SK-N-SH treated with all-trans-retinoic acid at 6 μM for 48 hours (cell line): ENCODE data around the gene TGIF1.

Source experiments
- ATAC-seq: fragments of 200-7000 bp; cut with Tn5 transposase; 3 replicates; pipeline ENCODE4 v1.9.1; 2020; ENCODE audit warnings: mild to moderate bottlenecking, moderate library complexity
- ARNTL ChIP-seq: fragments of 450-650 bp; formaldehyde crosslinking; IDR thresholded peaks from 2 replicates; pipeline ENCODE4 v1.5.0; 2020; ENCODE audit warnings: low read depth, mild to moderate bottlenecking, moderate library complexity, borderline replicate concordance
- BACH2 ChIP-seq: fragments of 250-450 bp; sonication (Bioruptor Pico); IDR thresholded peaks from 2 replicates; pipeline ENCODE4 v1.9.0; 2021; ENCODE audit warnings: mild to moderate bottlenecking, borderline replicate concordance
- CSDC2 ChIP-seq: fragments of 250-450 bp; sonication (Bioruptor Pico); IDR thresholded peaks from 2 replicates; pipeline ENCODE4 v1.5.0; 2020; ENCODE audit warnings: mild to moderate bottlenecking, moderate library complexity
- CSRNP3 ChIP-seq: fragments of 250-450 bp; sonication (Bioruptor Pico); IDR thresholded peaks from 2 replicates; pipeline ENCODE4 v1.5.1; 2021; ENCODE audit warnings: mild to moderate bottlenecking, moderate library complexity
- ESRRG ChIP-seq: fragments of 250-450 bp; sonication (Bioruptor Pico); IDR thresholded peaks from 2 replicates; pipeline ENCODE4 v1.6.1; 2021; ENCODE audit warnings: mild to moderate bottlenecking
- GLIS3 ChIP-seq: fragments of 250-450 bp; sonication (Bioruptor Pico); IDR thresholded peaks from 2 replicates; pipeline ENCODE4 v1.5.0; 2020; ENCODE audit warnings: mild to moderate bottlenecking, moderate library complexity
- ISL1 ChIP-seq: fragments of 250-450 bp; sonication (Bioruptor Pico); IDR thresholded peaks from 2 replicates; pipeline ENCODE4 v2.1.2; 2022; ENCODE audit warnings: mild to moderate bottlenecking, moderate library complexity
- POU6F1 ChIP-seq: fragments of 250-450 bp; sonication (Bioruptor Pico); IDR thresholded peaks from 2 replicates; pipeline ENCODE4 v1.8.0; 2021; ENCODE audit warnings: low read depth, mild to moderate bottlenecking, moderate library complexity, borderline replicate concordance
- PPARA ChIP-seq: fragments of 250-450 bp; sonication (Bioruptor Pico); IDR thresholded peaks from 2 replicates; pipeline ENCODE4 v1.5.0; 2020; ENCODE audit warnings: mild to moderate bottlenecking, borderline replicate concordance
- RARB ChIP-seq: fragments of 250-450 bp; sonication (Bioruptor Pico); IDR thresholded peaks from 2 replicates; pipeline ENCODE4 v1.8.0; 2021; ENCODE audit warnings: mild to moderate bottlenecking, moderate library complexity
- SNAI2 ChIP-seq: fragments of 250-450 bp; sonication (Bioruptor Pico); IDR thresholded peaks from 2 replicates; pipeline ENCODE4 v1.5.0; 2020; ENCODE audit warnings: mild to moderate bottlenecking, moderate library complexity
- TCF4 ChIP-seq: fragments of 250-450 bp; sonication (Bioruptor Pico); IDR thresholded peaks from 2 replicates; pipeline ENCODE4 v1.8.0; 2021; ENCODE audit warnings: mild to moderate bottlenecking, moderate library complexity, borderline replicate concordance
- TOX ChIP-seq: fragments of 250-450 bp; sonication (Bioruptor Pico); IDR thresholded peaks from 2 replicates; pipeline ENCODE4 v1.8.0; 2021; ENCODE audit warnings: mild to moderate bottlenecking, moderate library complexity, borderline replicate concordance
- ZC3H10 ChIP-seq: fragments of 250-450 bp; sonication (Bioruptor Pico); IDR thresholded peaks from 2 replicates; pipeline ENCODE4 v1.5.1; 2021; ENCODE audit warnings: mild to moderate bottlenecking, moderate library complexity
- ZFP3 ChIP-seq: fragments of 250-450 bp; sonication (Bioruptor Pico); IDR thresholded peaks from 2 replicates; pipeline ENCODE4 v1.5.0; 2020; ENCODE audit warnings: mild to moderate bottlenecking, moderate library complexity
- ZFP30 ChIP-seq: fragments of 450-650 bp; formaldehyde crosslinking; IDR thresholded peaks from 2 replicates; pipeline ENCODE4 v1.5.0; 2022; ENCODE audit warnings: mild to moderate bottlenecking, moderate library complexity
- ZNF565 ChIP-seq: fragments of 450-650 bp; formaldehyde crosslinking; conservative IDR thresholded peaks from 2 replicates; pipeline ENCODE4 v1.5.0; 2020; ENCODE audit warnings: low read depth, mild to moderate bottlenecking, moderate library complexity
- ZNF8 ChIP-seq: fragments of 450-650 bp; formaldehyde crosslinking; IDR thresholded peaks from 2 replicates; pipeline ENCODE4 v1.5.0; 2020; ENCODE audit warnings: mild to moderate bottlenecking, moderate library complexity
- TF ChIP-seq, protein P1 (sequence below): fragments of 250-450 bp; sonication (Bioruptor Pico); IDR thresholded peaks from 2 replicates; pipeline ENCODE4 v1.8.0; 2020; ENCODE audit warnings: mild to moderate bottlenecking, moderate library complexity, borderline replicate concordance
- TF ChIP-seq, protein P2 (sequence below): fragments of 250-450 bp; sonication (Bioruptor Pico); IDR thresholded peaks from 2 replicates; pipeline ENCODE4 v1.5.1; 2020; ENCODE audit warnings: low read depth, mild to moderate bottlenecking, moderate library complexity

The TGIF1 gene

DNA sequence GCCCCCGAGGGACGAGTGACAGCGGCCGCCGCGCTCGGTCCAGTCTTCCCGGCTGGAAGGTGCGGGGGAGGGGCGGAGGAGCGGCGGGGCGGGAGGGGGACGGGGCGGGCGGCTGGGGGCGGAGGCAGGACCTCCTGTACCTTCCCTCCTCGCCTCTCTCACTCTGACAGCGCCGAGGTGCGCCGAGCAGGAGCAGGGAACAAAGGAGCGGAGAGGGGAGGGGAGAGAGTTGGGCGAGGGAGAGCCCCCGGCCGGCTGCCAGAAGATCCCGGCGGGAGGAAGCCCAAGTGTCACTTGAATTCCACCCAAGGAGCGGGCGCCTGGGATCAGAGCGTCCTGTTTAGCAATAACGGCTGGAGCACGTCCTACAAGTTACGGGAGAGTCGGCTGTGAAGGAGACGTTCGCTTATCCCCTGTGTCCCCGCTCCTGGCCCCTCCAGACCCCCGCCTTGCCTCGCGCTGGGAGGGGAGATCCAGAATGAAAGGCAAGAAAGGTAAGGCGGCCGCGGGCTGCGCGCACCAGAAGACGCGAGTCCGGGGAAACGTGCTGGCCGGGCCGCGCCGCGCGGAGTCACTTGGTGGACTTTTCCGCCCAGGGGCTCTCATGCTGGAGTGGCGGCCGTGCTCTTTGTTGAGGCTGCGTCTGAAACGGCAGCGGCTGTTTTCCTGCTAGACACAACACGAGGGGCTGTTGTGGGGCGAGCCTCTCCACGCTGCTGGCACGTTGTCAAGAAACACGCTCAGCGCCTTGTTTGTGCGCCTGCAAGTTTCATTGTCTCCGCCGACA, at the start of gene TGIF1:
TSS of gene TGIF1 (plus strand) at position 161 of the 787 bp plus-strand sequence. CDS start at position 479, 318 bp downstream.
- TF ChIP-seq GLIS3 (CRISPR knock-in tag) (peak; percentile 23; the same call in 1 of the 2 replicates), ZFP30 (CRISPR knock-in tag) (no peak)
- peak; percentile 38 for ATAC-seq

DNA sequence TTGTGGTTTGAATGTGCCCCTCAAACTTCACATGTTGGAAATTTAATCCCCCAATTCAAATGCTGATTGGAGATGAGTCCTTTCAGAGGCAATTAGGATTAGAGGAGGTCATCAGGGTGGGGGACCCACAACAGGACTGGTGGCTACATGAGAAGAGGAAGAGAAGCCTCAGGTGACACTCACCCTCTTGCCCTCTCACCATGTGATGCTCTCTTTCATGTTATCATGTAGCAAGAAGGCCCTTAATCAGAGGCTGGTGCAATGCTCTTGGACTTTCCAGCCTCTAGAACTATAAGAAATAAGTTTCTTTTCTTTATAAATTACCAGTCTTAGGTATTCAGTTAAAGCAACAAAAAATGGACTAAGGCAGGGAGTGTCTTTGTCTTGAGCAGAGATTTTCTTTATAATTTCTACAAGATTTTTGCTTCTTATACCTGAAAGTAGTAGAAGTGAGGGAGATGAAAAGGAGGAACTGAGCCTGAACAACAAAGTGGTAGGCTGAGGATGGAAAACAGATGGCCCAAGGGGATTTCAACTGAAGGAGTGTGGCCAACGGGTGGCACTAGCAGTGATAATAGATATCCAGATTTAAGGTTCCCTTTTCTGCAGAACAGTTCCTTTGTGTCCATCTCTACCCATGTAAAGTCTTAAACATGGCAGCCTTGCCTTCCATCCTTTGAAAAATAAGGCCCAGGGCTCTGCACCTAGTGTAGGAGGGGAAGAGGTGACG, 49.2 kb upstream of the TGIF1 start:
- no peak for TF ChIP-seq ISL1 (CRISPR knock-in tag)
- no peak for TF ChIP-seq ZFP30 (CRISPR knock-in tag)
- no peak for TF ChIP-seq ZC3H10 (CRISPR knock-in tag)
- TF ChIP-seq, protein P1, sequence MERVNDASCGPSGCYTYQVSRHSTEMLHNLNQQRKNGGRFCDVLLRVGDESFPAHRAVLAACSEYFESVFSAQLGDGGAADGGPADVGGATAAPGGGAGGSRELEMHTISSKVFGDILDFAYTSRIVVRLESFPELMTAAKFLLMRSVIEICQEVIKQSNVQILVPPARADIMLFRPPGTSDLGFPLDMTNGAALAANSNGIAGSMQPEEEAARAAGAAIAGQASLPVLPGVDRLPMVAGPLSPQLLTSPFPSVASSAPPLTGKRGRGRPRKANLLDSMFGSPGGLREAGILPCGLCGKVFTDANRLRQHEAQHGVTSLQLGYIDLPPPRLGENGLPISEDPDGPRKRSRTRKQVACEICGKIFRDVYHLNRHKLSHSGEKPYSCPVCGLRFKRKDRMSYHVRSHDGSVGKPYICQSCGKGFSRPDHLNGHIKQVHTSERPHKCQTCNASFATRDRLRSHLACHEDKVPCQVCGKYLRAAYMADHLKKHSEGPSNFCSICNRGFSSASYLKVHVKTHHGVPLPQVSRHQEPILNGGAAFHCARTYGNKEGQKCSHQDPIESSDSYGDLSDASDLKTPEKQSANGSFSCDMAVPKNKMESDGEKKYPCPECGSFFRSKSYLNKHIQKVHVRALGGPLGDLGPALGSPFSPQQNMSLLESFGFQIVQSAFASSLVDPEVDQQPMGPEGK (CRISPR knock-in tag), result no peak
- TF ChIP-seq ZNF8, result no peak
- TF ChIP-seq, protein P2, sequence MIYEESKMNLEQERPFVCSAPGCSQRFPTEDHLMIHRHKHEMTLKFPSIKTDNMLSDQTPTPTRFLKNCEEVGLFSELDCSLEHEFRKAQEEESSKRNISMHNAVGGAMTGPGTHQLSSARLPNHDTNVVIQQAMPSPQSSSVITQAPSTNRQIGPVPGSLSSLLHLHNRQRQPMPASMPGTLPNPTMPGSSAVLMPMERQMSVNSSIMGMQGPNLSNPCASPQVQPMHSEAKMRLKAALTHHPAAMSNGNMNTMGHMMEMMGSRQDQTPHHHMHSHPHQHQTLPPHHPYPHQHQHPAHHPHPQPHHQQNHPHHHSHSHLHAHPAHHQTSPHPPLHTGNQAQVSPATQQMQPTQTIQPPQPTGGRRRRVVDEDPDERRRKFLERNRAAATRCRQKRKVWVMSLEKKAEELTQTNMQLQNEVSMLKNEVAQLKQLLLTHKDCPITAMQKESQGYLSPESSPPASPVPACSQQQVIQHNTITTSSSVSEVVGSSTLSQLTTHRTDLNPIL, result no peak
- TF ChIP-seq CSRNP3 (CRISPR knock-in tag), result no peak
- no peak for TF ChIP-seq TCF4 (CRISPR knock-in tag)
- TF ChIP-seq PPARA, result no peak
- TF ChIP-seq POU6F1 (CRISPR knock-in tag), result no peak
- no peak for TF ChIP-seq ESRRG (CRISPR knock-in tag)
- no peak for TF ChIP-seq TOX (CRISPR knock-in tag)
- TF ChIP-seq SNAI2 (CRISPR knock-in tag), result no peak
- no peak for TF ChIP-seq GLIS3 (CRISPR knock-in tag)
- no peak for TF ChIP-seq ZFP3 (CRISPR knock-in tag)
- TF ChIP-seq ZNF565 (CRISPR knock-in tag), result no peak
- TF ChIP-seq CSDC2 (CRISPR knock-in tag), result no peak
- no peak for TF ChIP-seq ARNTL (CRISPR knock-in tag)
- TF ChIP-seq, all 23 proteins: peak for 0
- ATAC-seq, result no peak

GRCh38 chr18:3401669-3402620, 48.0 kb upstream of the TGIF1 start:
- ATAC-seq, result no peak
- TF ChIP-seq ARNTL (CRISPR knock-in tag), result no peak
- TF ChIP-seq BACH2 (CRISPR knock-in tag), result no peak
- TF ChIP-seq TCF4 (CRISPR knock-in tag), result no peak

- ATAC-seq, result no peak
- TF ChIP-seq CSDC2 (CRISPR knock-in tag), result no peak
- TF ChIP-seq ZC3H10 (CRISPR knock-in tag), result no peak
- no peak for TF ChIP-seq ZNF565 (CRISPR knock-in tag)
- TF ChIP-seq TOX (CRISPR knock-in tag), result no peak
- no peak for TF ChIP-seq ZFP30 (CRISPR knock-in tag)
- TF ChIP-seq TCF4 (CRISPR knock-in tag), result no peak
- no peak for TF ChIP-seq ARNTL (CRISPR knock-in tag)
- no peak for TF ChIP-seq RARB (CRISPR knock-in tag)
- TF ChIP-seq CSRNP3 (CRISPR knock-in tag), result no peak
- TF ChIP-seq, protein P2, result no peak
- TF ChIP-seq, protein P1 (CRISPR knock-in tag), result no peak
These were observed 47.0 kb upstream of the TGIF1 start for GRCh38 chr18:3402982-3403451.
